Measurements from ENCODE around the gene MAP7. TPM values are rescaled to one million over a fixed set of nuclear protein-coding genes. Genes with fewer than 3 reads are reported as not detected.

MAP7 gene
- total RNA-seq, 2 experiments from 2014 or later = not detected

DNA sequence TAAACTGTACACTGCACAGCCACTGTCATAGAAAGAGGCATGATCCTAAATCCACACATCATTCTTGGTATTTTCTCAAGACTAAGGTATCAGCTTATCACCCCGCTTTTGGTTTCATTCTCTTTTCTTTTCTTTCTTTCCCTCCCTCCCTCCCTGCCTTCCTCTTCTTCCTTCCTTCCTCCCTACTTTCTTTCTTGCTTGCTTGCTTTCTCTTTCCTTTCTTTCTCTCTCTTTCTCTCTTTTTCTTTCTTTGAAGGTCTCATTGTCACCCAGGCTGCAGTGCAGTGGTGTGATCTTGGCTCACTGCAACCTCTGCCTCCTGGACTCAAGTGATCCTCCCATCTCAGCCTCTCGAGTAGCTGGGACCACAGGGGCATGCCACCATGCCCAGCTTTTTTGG, 81.1 kb downstream of the MAP7 start:
- no peaks in the 10 kb centered on the region for H3K9me3 ChIP-seq (ENCODE audit: low read length)
- ChIA-PET CTCF (ENCODE audit: unreplicated experiment) (no interaction called here), POLR2A (interaction anchor here (1.3 kb wide), 1 partner anchor 15 kb away, joined by 3 read pairs; no protein-coding TSS in a partner anchor)
- TF ChIP-seq, protein P1, sequence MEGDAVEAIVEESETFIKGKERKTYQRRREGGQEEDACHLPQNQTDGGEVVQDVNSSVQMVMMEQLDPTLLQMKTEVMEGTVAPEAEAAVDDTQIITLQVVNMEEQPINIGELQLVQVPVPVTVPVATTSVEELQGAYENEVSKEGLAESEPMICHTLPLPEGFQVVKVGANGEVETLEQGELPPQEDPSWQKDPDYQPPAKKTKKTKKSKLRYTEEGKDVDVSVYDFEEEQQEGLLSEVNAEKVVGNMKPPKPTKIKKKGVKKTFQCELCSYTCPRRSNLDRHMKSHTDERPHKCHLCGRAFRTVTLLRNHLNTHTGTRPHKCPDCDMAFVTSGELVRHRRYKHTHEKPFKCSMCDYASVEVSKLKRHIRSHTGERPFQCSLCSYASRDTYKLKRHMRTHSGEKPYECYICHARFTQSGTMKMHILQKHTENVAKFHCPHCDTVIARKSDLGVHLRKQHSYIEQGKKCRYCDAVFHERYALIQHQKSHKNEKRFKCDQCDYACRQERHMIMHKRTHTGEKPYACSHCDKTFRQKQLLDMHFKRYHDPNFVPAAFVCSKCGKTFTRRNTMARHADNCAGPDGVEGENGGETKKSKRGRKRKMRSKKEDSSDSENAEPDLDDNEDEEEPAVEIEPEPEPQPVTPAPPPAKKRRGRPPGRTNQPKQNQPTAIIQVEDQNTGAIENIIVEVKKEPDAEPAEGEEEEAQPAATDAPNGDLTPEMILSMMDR (conservative IDR thresholded peaks at IDR 0.05; ENCODE audit: low read length) = no peak
- TF ChIP-seq EZH2phosphoT487 (IDR thresholded peaks at IDR 0.05; ENCODE audit: borderline replicate concordance, low read depth, low read length) = no peak
- intact Hi-C loops (cut with micrococcal nuclease; ENCODE audit: unreplicated experiment) = no loop called here
- no peaks in the 10 kb centered on the region for H4K20me1 ChIP-seq (ENCODE audit: insufficient read depth, low read length)
- H3K36me3 ChIP-seq (ENCODE audit: insufficient read depth, low read length) = no peaks in the 10 kb centered on the region
- H3K79me2 ChIP-seq (ENCODE audit: insufficient read depth, low read depth, low read length) = no peaks in the 10 kb centered on the region
- no peak for DNase-seq (ENCODE audit: low spot score)
- no peak overlapping the region for H3K27ac ChIP-seq (ENCODE audit: low read depth, low read length, poor library complexity, severe bottlenecking)
- no TSS peak for BruUV-seq (replicated peaks)
- H3K4me2 ChIP-seq (ENCODE audit: low read length) = no peak overlapping the region
- no peak overlapping the region for H2AFZ ChIP-seq (ENCODE audit: low read length)
- no peak overlapping the region for H3K4me3 ChIP-seq (ENCODE audit: low read depth, low read length, poor library complexity, severe bottlenecking)
- H3K9me2 ChIP-seq (ENCODE audit: insufficient read depth, low read length) = no peaks in the 10 kb centered on the region
- no peaks in the 10 kb centered on the region for H3K4me1 ChIP-seq (ENCODE audit: insufficient read depth, low read length, poor library complexity, severe bottlenecking)

DNA sequence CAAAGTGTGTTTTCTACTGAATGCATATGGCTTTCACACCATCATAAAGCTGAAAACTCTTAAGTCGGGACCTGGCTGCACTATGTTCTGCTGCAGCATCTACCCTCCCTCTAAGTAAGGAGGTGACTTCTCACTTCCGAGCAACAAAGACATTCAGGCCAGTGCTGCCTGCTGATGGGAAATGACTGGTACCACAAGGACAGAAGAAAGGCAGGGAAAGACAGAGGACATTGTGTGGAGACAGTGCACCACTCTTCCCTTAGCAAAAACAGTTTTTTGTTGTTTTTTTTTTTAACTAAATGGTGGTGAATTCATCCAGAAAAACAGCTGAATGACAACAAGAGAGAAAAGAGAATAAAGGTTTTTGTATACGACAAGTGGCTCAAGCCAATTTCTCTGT, 81.5 kb downstream of the MAP7 start:
- Histone ChIP-seq H3K27ac (ENCODE audit: low read depth, low read length, poor library complexity, severe bottlenecking) (no peak overlapping the region), H2AFZ (ENCODE audit: low read length) (no peak overlapping the region), H3K9me2 (ENCODE audit: insufficient read depth, low read length) (no peaks in the 10 kb centered on the region), H3K9me3 (ENCODE audit: low read length) (no peaks in the 10 kb centered on the region), H3K36me3 (ENCODE audit: insufficient read depth, low read length) (no peaks in the 10 kb centered on the region), H3K79me2 (ENCODE audit: insufficient read depth, low read depth, low read length) (no peaks in the 10 kb centered on the region), H3K4me3 (ENCODE audit: low read depth, low read length, poor library complexity, severe bottlenecking) (no peak overlapping the region), H4K20me1 (ENCODE audit: insufficient read depth, low read length) (no peaks in the 10 kb centered on the region), H3K4me2 (ENCODE audit: low read length) (no peak overlapping the region), H3K4me1 (ENCODE audit: insufficient read depth, low read length, poor library complexity, severe bottlenecking) (no peaks in the 10 kb centered on the region)
- ChIA-PET POLR2A (interaction anchor here (1.3 kb wide), 1 partner anchor 14 kb away, joined by 3 read pairs; no protein-coding TSS in a partner anchor), CTCF (ENCODE audit: unreplicated experiment) (no interaction called here)
- intact Hi-C loops (cut with micrococcal nuclease; ENCODE audit: unreplicated experiment) = no loop called here
- DNase-seq (ENCODE audit: low spot score) = no peak
- TF ChIP-seq, protein P1 (conservative IDR thresholded peaks at IDR 0.05; ENCODE audit: low read length) = no peak
- TF ChIP-seq EZH2phosphoT487 (IDR thresholded peaks at IDR 0.05; ENCODE audit: borderline replicate concordance, low read depth, low read length) = no peak
- BruUV-seq (replicated peaks) = no TSS peak

DNA sequence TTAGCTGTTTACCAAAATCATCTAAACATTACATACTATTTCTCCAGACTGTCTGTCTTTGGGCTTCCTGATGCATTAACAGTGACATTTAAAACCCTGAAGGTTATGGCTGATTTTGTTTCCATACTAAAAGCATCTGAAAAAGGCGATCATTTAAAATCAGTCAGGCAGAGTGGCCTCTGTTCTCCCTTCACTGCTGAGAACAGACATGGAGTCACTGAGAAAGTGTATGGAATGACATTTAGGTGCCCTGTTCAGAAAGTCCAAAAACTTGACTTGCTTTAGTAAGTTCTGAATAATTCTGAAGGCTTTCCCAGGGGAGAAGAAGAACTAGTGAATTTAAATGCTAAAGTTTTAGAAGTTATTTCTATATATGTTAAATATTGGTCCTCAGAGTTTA, 83.0 kb downstream of the MAP7 start:
- BruUV-seq (replicated peaks) = no TSS peak
- Histone ChIP-seq H3K79me2 (ENCODE audit: insufficient read depth, low read depth, low read length) (no peaks in the 10 kb centered on the region), H3K9me2 (ENCODE audit: insufficient read depth, low read length) (no peaks in the 10 kb centered on the region), H3K4me2 (ENCODE audit: low read length) (no peak overlapping the region), H3K4me1 (ENCODE audit: insufficient read depth, low read length, poor library complexity, severe bottlenecking) (no peaks in the 10 kb centered on the region), H3K36me3 (ENCODE audit: insufficient read depth, low read length) (no peaks in the 10 kb centered on the region), H3K4me3 (ENCODE audit: low read depth, low read length, poor library complexity, severe bottlenecking) (no peak overlapping the region), H3K27ac (ENCODE audit: low read depth, low read length, poor library complexity, severe bottlenecking) (no peak overlapping the region), H2AFZ (ENCODE audit: low read length) (no peak overlapping the region), H4K20me1 (ENCODE audit: insufficient read depth, low read length) (no peaks in the 10 kb centered on the region), H3K9me3 (ENCODE audit: low read length) (no peaks in the 10 kb centered on the region)
- TF ChIP-seq EZH2phosphoT487 (IDR thresholded peaks at IDR 0.05; ENCODE audit: borderline replicate concordance, low read depth, low read length) = no peak
- TF ChIP-seq, protein P1 (conservative IDR thresholded peaks at IDR 0.05; ENCODE audit: low read length) = no peak
- ChIA-PET POLR2A (no interaction called here), CTCF (ENCODE audit: unreplicated experiment) (no interaction called here)
- intact Hi-C loops (cut with micrococcal nuclease; ENCODE audit: unreplicated experiment) = no loop called here
- no peak for DNase-seq (ENCODE audit: low spot score)
